GM21526 (cell line): ENCODE data around the gene ZBTB46.
"Not testable (repeated sequence)": the region's sequence is repeated elsewhere in the genome, so short reads cannot be mapped to it uniquely, and the experiment has no call there.

Source experiments
- ATAC-seq: cut with Tn5 transposase; IDR thresholded peaks from one replicate; pipeline ENCODE4 v1.9.1; 2021; ENCODE audit warnings: moderate library complexity; ENCODE audit not compliant: unreplicated experiment, low FRiP score

Gene ZBTB46

DNA sequence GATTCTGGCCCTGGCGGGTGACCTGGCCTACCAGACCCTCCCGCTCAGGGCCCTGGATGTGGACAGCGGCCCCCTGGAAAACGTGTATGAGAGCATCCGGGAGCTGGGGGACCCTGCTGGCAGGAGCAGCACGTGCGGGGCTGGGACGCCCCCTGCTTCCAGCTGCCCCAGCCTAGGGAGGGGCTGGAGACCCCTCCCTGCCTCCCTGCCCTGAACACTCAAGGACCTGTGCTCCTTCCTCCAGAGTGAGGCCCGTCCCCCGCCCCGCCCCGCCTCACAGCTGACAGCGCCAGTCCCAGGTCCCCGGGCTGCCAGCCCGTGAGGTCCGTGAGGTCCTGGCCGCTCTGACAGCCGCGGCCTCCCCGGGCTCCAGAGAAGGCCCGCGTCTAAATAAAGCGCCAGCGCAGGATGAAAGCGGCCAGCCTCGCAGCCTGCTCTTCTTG, 92.4 kb downstream of the ZBTB46 start:
- no peak for ATAC-seq

DNA sequence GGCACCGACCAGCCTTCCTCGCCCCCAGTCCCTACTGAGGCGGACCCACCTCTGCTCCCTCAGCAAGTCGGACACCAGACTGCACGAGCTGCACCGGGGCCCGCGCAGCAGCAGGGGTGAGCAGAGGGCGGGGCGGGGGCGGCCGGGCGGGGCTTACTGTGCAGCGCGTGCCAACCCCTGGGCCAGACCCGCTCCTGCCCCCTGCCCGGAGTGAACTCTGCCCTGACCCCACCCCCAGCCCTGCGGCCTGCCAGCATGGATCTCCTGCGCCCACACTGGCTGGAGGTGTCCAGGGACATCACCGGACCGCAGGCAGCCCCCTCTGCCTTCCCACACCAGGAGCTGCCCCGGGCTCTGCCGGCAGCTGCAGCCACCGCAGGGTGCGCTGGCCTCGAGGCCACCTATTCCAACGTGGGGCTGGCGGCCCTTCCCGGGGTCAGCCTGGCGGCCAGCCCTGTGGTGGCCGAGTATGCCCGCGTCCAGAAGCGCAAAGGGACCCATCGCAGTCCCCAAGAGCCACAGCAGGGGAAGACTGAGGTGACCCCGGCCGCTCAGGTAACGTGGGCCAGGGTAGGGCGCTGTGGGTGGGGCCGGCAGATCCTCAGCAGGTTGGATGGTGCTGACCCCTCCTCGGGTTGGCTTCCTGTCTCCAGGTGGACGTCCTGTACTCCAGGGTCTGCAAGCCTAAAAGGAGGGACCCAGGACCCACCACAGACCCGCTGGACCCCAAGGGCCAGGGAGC, 92.9 kb downstream of the ZBTB46 start:
- no peak for ATAC-seq

DNA sequence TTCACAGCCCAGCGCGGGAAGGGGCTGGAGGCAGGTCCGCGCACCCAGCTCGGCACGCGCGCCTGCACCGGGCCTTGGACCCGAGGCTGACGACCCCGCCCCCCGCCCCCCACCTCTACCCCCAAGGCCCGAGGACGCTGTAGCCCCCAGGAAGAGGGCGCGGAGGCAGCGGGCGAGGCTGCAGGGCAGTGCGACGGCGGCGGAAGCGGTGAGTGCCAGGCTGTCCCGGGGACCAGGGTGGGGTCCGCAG, 93.4 kb downstream of the ZBTB46 start:
- no peak for ATAC-seq

GRCh38 chr20:63736893-63737694, 94.0 kb downstream of the ZBTB46 start:
- ATAC-seq = no peak

- no peak for ATAC-seq
Measured at GRCh38 chr20:63735859-63736718, 95.0 kb downstream of the ZBTB46 start, which contains the start of gene LIME1. TSS of gene LIME1 (plus strand) at chr20:63736664. CDS start at chr20:63737550, 886 bp downstream.

- ATAC-seq = no peak
Measured at GRCh38 chr20:63734946-63735858, 95.9 kb downstream of the ZBTB46 start.

- no peak for ATAC-seq
Measured at GRCh38 chr20:63734111-63734945, 96.7 kb downstream of the ZBTB46 start.

GRCh38 chr20:63733579-63734081, 97.4 kb downstream of the ZBTB46 start:
- no peak for ATAC-seq

GRCh38 chr20:63733117-63733516, 97.9 kb downstream of the ZBTB46 start:
- no peak for ATAC-seq

- ATAC-seq = no peak
Measured at GRCh38 chr20:63732118-63733095, 98.7 kb downstream of the ZBTB46 start.

DNA sequence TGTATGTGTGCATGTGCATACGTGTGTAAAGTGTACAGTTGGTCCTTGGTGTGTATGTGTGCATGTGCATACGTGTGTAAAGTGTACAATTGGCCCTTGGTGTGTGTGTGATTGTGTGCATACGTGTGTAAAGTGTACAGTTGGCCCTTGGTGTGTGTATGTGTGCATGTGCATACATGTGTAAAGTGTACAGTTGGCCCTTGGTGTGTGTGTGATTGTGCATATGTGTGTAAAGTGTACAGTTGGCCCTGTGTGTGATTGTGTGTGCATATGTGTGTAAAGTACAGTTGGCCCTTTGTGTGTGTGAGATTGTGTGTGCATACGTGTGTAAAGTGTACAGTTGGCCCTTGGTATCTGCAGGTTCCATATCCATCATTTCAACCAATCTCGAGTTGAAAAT, 99.7 kb downstream of the ZBTB46 start:
- ATAC-seq = no peak

- not testable (repeated sequence) for ATAC-seq
Measured at GRCh38 chr20:63730189-63730733, 100.8 kb downstream of the ZBTB46 start.

GRCh38 chr20:63722967-63723622, 108.0 kb downstream of the ZBTB46 start:
- ATAC-seq = not testable (repeated sequence)

DNA sequence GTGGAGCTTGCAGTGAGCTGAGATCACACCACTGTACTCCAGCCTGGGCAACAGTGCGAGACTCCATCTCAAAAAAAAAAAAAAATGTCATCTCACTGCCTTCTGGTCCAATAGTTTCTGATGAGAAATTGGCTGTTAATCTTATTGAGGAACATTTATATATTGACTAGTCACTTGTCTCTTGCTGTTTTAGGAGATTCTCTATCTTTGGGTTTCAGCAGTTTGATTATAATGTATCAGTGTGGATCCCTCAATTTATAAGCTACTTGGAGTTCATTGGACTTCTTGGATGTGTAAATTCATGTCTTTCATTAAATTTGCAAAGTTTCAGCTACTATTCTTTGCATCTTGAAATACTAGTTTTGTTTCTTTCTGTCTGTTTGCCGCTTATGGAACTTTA, 112.1 kb downstream of the ZBTB46 start:
- no peak for ATAC-seq

- ATAC-seq = no peak
Measured at GRCh38 chr20:63714858-63715257, 116.2 kb downstream of the ZBTB46 start.

- no peak for ATAC-seq
Measured at GRCh38 chr20:63712191-63712590, 118.9 kb downstream of the ZBTB46 start.

- ATAC-seq = no peak
Measured at GRCh38 chr20:63711085-63711645, 119.9 kb downstream of the ZBTB46 start.
